Pancreas (tissue), 10 donors: ENCODE results near the gene CACNA2D3. TPM values are rescaled to one million over a fixed set of nuclear protein-coding genes. Genes with fewer than 3 reads are reported as not detected.

ENCODE experiments used
- ATAC-seq, 4 donors: fragments of 200-7000 bp; cut with Tn5 transposase; one replicate each; pipeline versions ENCODE4 v1.8.0 to v1.9.1; 2020; ENCODE audit warnings: mild to moderate bottlenecking in 4 of 4, moderate library complexity in 4 of 4
- DNase-seq, 6 donors: peaks; one replicate each; pipeline ENCODE4 v3.0.0-alpha.2; 2020
- FAIRE-seq: peaks from 2 replicates; lab custom pipeline; 2012; peaks lifted over from hg19 to GRCh38; lab: Jason Lieb, UNC
- H3K27ac ChIP-seq, 4 donors: fragments of 200-600 bp; sonication (generic); 1 replicate in 3 of 4; 2 replicates in 1 of 4; pipeline versions ENCODE4 v1.5.0 to v1.8.0; 2020
- H3K27me3 ChIP-seq, 4 donors: fragments of 200-600 bp; one replicate each; pipeline ENCODE4 v1.8.0; 2021
- H3K36me3 ChIP-seq, 3 donors: fragments of 200-600 bp; sonication (generic) in 1 of 3; one replicate each; pipeline versions ENCODE4 v1.5.0 to v1.8.0; 2020 to 2021
- H3K4me1 ChIP-seq, 3 donors: fragments of 200-600 bp; one replicate each; pipeline ENCODE4 v1.8.0; 2021
- H3K4me3 ChIP-seq, 4 donors: fragments of 200-600 bp; sonication (generic) in 2 of 4; one replicate each; pipeline versions ENCODE4 v1.5.0 to v1.8.0; 2020 to 2021
- H3K9me3 ChIP-seq, 4 donors: fragments of 200-600 bp; one replicate each; pipeline ENCODE4 v1.8.0; 2021
- WGBS, 2 donors: extraction: QIAGEN DNeasy Blood & Tissue Kit; methylation state at CpG; one replicate each; pipeline ENCODE4 v1.1.7; 2013; 5-methylcytosine and 5-hydroxymethylcytosine counted together
- intact Hi-C, 3 donors: fragments of 100-400 bp; cut with DNase I; formaldehyde crosslinking; loops; one replicate each; pipeline versions ENCODE4 v1.11.1 to v1.14.2; 2022
- polyA plus RNA-seq, 2 donors: library from polyadenylated mRNA; stranded (reverse); fragments of 200-250 nt; gene quantifications; one replicate each; pipeline ENCODE4 v1.2.3, GENCODE V29; 2013
- total RNA-seq, 6 donors: library from RNA; stranded (reverse); fragmentation: NEBNext Ultra II Directional in 4 of 6; extraction: Animal tissue kit (Norgen Biotek cat#: 25700) in 4 of 6; gene quantifications; one replicate each; pipeline versions ENCODE4 v1.2.1 to v1.2.4, GENCODE V29; 2021 to 2023
- TF ChIP-seq, protein P1 (sequence below), 4 donors: fragments of 200-600 bp; sonication (generic) in 3 of 4; IDR thresholded peaks; one replicate each; pipeline versions ENCODE4 v1.5.0 to v1.8.0; 2021; ENCODE audit warnings: antibody characterized with exemption in 4 of 4
- donor health status: healthy with polysubstance abuse.
- donor health status: DM: no; HTN: no; CAD: no; lungs with moderate emphysema.
- donor health status: DM: no; HTN: no; CAD: no.
- donor health status: control.
- donor health status: control.
- donor health status: Bipolar disorder and iron deficiency.
- donor health status: DM: yes; HTN: yes; CAD: no.
- donor health status: DM: no; HTN: no; CAD: no.
- donor health status: DM: no; HTN: no; CAD: no.
- donor health status: DM: yes; HTN: yes; CAD: no.

Gene CACNA2D3
- total and polyA plus RNA-seq, 8 donors, result 0.19 to 0.75 (median 0.37) TPM; not detected in 2

DNA sequence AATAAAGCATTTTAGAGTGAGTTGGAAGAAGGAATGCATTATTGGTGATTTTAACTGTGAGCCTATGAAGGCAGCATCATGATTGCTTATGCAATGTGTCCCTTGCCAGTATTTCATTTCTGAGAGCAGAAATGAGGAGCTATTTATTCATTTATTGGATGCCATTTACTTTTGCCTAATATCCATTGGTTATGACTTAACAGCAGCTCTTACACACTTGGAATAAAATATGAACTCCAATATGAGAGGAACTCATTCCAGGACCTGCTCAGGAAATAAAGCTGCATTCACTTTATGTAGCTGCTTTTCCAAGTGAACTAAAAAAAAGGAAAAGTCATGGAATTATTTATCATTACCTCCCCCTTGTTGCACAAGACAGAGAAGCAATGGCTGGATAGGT is 525.4 kb downstream of the CACNA2D3 start:
- intact Hi-C loops, result no loop called here
- Histone ChIP-seq H3K27me3 (no peaks in the 10 kb centered on the region), H3K4me1 (no peaks in the 10 kb centered on the region), H3K4me3 (no peak overlapping the region), H3K9me3 (no peaks in the 10 kb centered on the region), H3K27ac (no peak overlapping the region), H3K36me3 (no peaks in the 10 kb centered on the region)
- TF ChIP-seq, protein P1, sequence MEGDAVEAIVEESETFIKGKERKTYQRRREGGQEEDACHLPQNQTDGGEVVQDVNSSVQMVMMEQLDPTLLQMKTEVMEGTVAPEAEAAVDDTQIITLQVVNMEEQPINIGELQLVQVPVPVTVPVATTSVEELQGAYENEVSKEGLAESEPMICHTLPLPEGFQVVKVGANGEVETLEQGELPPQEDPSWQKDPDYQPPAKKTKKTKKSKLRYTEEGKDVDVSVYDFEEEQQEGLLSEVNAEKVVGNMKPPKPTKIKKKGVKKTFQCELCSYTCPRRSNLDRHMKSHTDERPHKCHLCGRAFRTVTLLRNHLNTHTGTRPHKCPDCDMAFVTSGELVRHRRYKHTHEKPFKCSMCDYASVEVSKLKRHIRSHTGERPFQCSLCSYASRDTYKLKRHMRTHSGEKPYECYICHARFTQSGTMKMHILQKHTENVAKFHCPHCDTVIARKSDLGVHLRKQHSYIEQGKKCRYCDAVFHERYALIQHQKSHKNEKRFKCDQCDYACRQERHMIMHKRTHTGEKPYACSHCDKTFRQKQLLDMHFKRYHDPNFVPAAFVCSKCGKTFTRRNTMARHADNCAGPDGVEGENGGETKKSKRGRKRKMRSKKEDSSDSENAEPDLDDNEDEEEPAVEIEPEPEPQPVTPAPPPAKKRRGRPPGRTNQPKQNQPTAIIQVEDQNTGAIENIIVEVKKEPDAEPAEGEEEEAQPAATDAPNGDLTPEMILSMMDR (IDR thresholded peaks at IDR 0.05), result no peak
- no peak for ATAC-seq
- no peak for FAIRE-seq
- no peak for DNase-seq

DNA sequence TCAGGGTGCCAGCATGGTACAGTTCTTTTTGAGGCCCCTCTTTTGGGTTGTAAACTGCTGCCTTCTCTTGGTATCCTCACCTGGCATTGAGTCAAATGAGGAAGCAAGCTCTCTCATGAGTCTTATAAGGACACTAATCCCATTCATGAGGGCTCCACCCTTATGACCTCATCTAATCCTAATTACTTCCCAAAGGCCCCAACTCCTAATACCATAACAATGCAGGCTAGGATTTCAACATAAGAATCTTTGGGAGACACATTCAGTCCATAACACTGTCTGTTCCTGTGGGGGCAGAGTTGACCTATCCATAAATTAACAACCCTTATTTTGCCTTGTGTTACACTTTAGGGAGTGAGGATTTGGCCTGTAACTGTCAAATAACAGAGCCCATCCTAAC is 527.2 kb downstream of the CACNA2D3 start:
- Histone ChIP-seq H3K36me3 (no peaks in the 10 kb centered on the region), H3K4me3 (no peak overlapping the region), H3K9me3 (no peaks in the 10 kb centered on the region), H3K27me3 (no peaks in the 10 kb centered on the region), H3K4me1 (no peaks in the 10 kb centered on the region), H3K27ac (no peak overlapping the region)
- no peak for FAIRE-seq
- TF ChIP-seq, protein P1 (IDR thresholded peaks at IDR 0.05), result no peak
- no peak for ATAC-seq
- no peak for DNase-seq
- intact Hi-C loops, result no loop called here

DNA sequence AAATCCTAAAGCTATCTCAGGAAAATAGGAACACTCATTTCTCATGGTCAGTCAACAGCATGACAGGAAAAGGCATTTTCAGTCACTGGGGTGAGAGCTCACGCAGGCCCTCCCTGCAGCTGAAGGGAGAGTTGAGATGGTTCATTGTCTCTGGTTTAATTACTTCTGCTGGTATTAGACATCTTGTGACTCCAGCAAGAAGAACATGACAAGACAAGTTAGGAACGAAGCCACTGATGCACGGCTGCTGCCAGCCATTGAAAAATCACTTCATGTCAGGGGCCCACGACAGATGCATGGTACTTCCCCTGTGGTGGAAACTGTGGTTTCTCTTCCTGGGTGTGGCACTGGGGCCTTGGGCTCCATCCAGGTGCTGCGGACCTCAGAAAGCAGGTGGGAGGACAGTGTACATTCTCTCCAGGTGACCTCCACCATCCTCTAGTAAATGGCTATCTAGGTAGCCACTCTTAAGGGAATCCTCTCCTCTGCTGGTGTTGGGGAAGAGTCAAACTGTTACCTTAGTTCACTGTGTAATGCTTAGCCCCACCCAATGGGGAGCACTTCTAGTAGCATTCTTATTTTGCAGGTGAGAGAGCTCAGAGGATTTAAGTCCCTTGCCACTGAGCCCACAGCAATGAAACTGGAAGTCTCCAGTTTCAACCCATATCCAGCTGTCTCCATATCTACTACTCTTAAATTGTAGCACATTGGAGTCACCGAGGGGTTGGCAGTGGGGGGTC is 531.3 kb downstream of the CACNA2D3 start:
- ATAC-seq (no peak), FAIRE-seq (no peak), DNase-seq (no peak)
- no peaks in the 10 kb centered on the region for H3K9me3 ChIP-seq
- no peaks in the 10 kb centered on the region for H3K27me3 ChIP-seq
- H3K27ac ChIP-seq, result no peak overlapping the region
- H3K36me3 ChIP-seq, result no peaks in the 10 kb centered on the region
- no peaks in the 10 kb centered on the region for H3K4me1 ChIP-seq
- 56 to 71% methylated on average over 6 of the region's 6 CpGs for WGBS, 2 donors
- TF ChIP-seq, protein P1 (IDR thresholded peaks at IDR 0.05), result no peak
- intact Hi-C loops, result no loop called here
- no peak overlapping the region for H3K4me3 ChIP-seq

DNA sequence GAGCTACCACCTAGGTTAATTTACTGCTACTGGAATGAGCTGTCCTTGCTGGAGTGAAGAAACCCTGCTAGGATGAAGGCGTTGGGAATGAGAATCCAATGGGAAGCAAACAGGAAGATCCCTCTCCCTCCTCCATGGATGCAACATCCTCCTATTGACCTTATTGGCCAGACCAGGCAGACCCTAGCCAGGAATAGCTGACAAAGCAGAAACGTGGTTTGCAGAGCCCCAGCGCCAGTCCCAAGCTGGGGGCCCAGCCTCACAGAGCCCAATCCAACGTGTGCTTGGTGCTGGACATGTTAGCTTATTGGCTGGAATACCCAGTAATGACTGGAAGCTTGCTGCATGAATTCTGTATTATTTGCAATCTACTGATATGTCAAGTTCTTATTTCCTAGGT is 532.4 kb downstream of the CACNA2D3 start:
- no peaks in the 10 kb centered on the region for H3K36me3 ChIP-seq
- no peak overlapping the region for H3K27ac ChIP-seq
- no peaks in the 10 kb centered on the region for H3K9me3 ChIP-seq
- no peaks in the 10 kb centered on the region for H3K27me3 ChIP-seq
- intact Hi-C loops, result no loop called here
- no peak for DNase-seq
- FAIRE-seq, result no peak
- TF ChIP-seq, protein P1 (IDR thresholded peaks at IDR 0.05), result no peak
- H3K4me1 ChIP-seq, result no peaks in the 10 kb centered on the region
- WGBS, 2 donors, result 54 to 59% methylated on average over 4 of the region's 4 CpGs
- no peak overlapping the region for H3K4me3 ChIP-seq
- ATAC-seq, result no peak

DNA sequence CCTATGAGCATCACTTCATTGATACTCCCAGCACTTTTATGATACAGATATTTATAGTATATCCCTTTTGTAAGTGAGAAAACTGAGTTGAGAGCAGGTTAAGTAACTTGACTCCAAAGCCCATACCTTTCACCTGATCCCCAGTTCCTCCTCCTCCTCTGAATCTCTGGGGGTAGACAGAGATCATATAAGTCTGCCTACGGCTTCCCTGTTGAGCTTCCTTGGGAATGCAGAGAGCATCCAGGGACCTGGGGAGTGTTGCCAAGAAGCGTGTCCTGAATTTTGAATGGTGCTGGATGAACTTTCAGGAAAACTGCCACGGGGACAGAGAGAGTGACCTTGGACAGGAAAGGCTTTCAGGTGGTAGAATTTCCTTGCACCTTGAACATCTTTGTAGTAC is 537.0 kb downstream of the CACNA2D3 start:
- Histone ChIP-seq H3K36me3 (no peaks in the 10 kb centered on the region), H3K9me3 (no peaks in the 10 kb centered on the region), H3K27me3 (no peaks in the 10 kb centered on the region), H3K4me1 (no peaks in the 10 kb centered on the region), H3K4me3 (no peak overlapping the region), H3K27ac (no peak overlapping the region)
- TF ChIP-seq, protein P1 (IDR thresholded peaks at IDR 0.05), result no peak
- intact Hi-C loops, result no loop called here
- WGBS, 2 donors, result 50 to 62% methylated on average over 3 of the region's 3 CpGs
- FAIRE-seq, result no peak
- no peak for DNase-seq
- no peak for ATAC-seq
